ENCODE results near the gene KAT8.
"Not testable (repeated sequence)": the region's sequence is repeated elsewhere in the genome, so short reads cannot be mapped to it uniquely, and the experiment has no call there.

DNA sequence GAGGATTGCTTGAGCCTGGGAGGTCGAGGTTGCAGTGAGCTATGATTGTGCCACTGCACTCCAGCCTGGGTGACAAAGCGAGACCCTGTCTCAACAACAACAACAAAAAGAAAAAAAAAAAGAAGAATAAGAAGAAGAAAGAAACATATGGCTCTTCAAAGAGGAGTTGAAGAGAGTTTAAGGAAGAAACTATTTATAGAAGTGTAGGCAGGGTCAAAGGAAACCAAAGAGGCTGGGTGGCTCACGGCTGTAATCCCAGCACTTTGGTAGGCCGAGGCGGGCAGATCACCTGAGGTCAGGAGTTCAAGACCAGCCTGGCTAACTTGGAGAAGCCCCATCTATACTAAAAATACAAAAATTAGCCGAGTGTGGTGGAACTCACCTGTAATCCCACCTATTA lies 33.5 kb downstream of the KAT8 start:
- TF ChIP-seq, protein P1, sequence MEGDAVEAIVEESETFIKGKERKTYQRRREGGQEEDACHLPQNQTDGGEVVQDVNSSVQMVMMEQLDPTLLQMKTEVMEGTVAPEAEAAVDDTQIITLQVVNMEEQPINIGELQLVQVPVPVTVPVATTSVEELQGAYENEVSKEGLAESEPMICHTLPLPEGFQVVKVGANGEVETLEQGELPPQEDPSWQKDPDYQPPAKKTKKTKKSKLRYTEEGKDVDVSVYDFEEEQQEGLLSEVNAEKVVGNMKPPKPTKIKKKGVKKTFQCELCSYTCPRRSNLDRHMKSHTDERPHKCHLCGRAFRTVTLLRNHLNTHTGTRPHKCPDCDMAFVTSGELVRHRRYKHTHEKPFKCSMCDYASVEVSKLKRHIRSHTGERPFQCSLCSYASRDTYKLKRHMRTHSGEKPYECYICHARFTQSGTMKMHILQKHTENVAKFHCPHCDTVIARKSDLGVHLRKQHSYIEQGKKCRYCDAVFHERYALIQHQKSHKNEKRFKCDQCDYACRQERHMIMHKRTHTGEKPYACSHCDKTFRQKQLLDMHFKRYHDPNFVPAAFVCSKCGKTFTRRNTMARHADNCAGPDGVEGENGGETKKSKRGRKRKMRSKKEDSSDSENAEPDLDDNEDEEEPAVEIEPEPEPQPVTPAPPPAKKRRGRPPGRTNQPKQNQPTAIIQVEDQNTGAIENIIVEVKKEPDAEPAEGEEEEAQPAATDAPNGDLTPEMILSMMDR (IDR thresholded peaks at IDR 0.05), result not testable (repeated sequence)
- not testable (repeated sequence) for TF ChIP-seq POLR2A (IDR thresholded peaks at IDR 0.05)
